Astrocyte (in vitro differentiated cells and primary cell): ENCODE data around the gene TSEN54. TPM values are rescaled to one million over a fixed set of nuclear protein-coding genes. Genes with fewer than 3 reads are reported as not detected.

ENCODE experiments used
- DNase-seq: peaks from one replicate; pipeline ENCODE4 v3.0.0-alpha.2; 2010; ENCODE audit warnings: low read depth
- FAIRE-seq: peaks from 2 replicates; lab custom pipeline; 2011; peaks lifted over from hg19 to GRCh38; lab: Jason Lieb, UNC
- H2AFZ ChIP-seq: 2 replicates; pipeline ENCODE4 v1.6.0; 2012; ENCODE audit warnings: low read depth, low read length, inconsistent platforms
- H3K27ac ChIP-seq: 2 replicates; pipeline ENCODE4 v1.5.1; 2011; ENCODE audit warnings: low read depth, low read length, inconsistent platforms
- H3K27me3 ChIP-seq: 2 replicates; pipeline ENCODE4 v1.6.0; 2011; ENCODE audit warnings: low read length, inconsistent platforms; ENCODE audit not compliant: insufficient read depth
- H3K36me3 ChIP-seq: 2 replicates; pipeline ENCODE4 v1.5.1; 2011; ENCODE audit warnings: low read length, inconsistent platforms; ENCODE audit not compliant: insufficient read depth
- H3K4me1 ChIP-seq: 2 replicates; pipeline ENCODE4 v1.5.1; 2011; ENCODE audit warnings: low read length, inconsistent platforms; ENCODE audit not compliant: insufficient read depth
- H3K4me2 ChIP-seq: 2 replicates; pipeline ENCODE4 v1.6.0; 2012; ENCODE audit warnings: low read length, inconsistent platforms
- H3K4me3 ChIP-seq: 2 replicates; pipeline ENCODE4 v1.5.1; 2011; ENCODE audit warnings: low read depth, mild to moderate bottlenecking, low read length, inconsistent platforms; ENCODE audit not compliant: insufficient read depth
- H3K79me2 ChIP-seq: 2 replicates; pipeline ENCODE4 v1.6.0; 2012; ENCODE audit warnings: mild to moderate bottlenecking, low read length, inconsistent platforms; ENCODE audit not compliant: insufficient read depth
- H3K9ac ChIP-seq: 2 replicates; pipeline ENCODE4 v1.6.0; 2012; ENCODE audit warnings: mild to moderate bottlenecking, low read length, inconsistent platforms
- H3K9me3 ChIP-seq: 2 replicates; pipeline ENCODE4 v1.5.1; 2012; ENCODE audit warnings: low read depth, mild to moderate bottlenecking, low read length, inconsistent platforms; ENCODE audit not compliant: insufficient read depth
- H4K20me1 ChIP-seq: 2 replicates; pipeline ENCODE4 v1.6.0; 2012; ENCODE audit warnings: low read length, inconsistent platforms; ENCODE audit not compliant: insufficient read depth
- H3K27ac Mint-ChIP-seq: one replicate; pipeline ENCODE4 v1.8.0; 2021; ENCODE audit warnings: mild to moderate bottlenecking, mixed read lengths; ENCODE audit not compliant: unreplicated experiment
- H3K27me3 Mint-ChIP-seq: one replicate; pipeline ENCODE4 v1.8.0; 2021; ENCODE audit warnings: low read depth, mixed read lengths; ENCODE audit not compliant: unreplicated experiment
- H3K36me3 Mint-ChIP-seq: one replicate; pipeline ENCODE4 v1.8.0; 2021; ENCODE audit warnings: low read depth, mixed read lengths; ENCODE audit not compliant: unreplicated experiment
- H3K4me1 Mint-ChIP-seq: one replicate; pipeline ENCODE4 v1.8.0; 2021; ENCODE audit warnings: low read depth, mixed read lengths; ENCODE audit not compliant: unreplicated experiment
- H3K4me3 Mint-ChIP-seq: one replicate; pipeline ENCODE4 v1.8.0; 2021; ENCODE audit warnings: mild to moderate bottlenecking, moderate library complexity, mixed read lengths; ENCODE audit not compliant: unreplicated experiment
- H3K9me3 Mint-ChIP-seq: one replicate; pipeline ENCODE4 v1.8.0; 2021; ENCODE audit warnings: mild to moderate bottlenecking, mixed read lengths; ENCODE audit not compliant: unreplicated experiment
- CTCF ChIP-seq: IDR thresholded peaks from 2 replicates; pipeline ENCODE4 v1.5.1; 2011; ENCODE audit warnings: low read depth, mild to moderate bottlenecking, inconsistent platforms, low read length, moderate library complexity; ENCODE audit not compliant: insufficient read depth
- EZH2 ChIP-seq: IDR thresholded peaks from 2 replicates; pipeline ENCODE4 v1.6.1; 2012; ENCODE audit warnings: mild to moderate bottlenecking, low read length, inconsistent platforms; ENCODE audit not compliant: insufficient read depth
- total RNA-seq: library from RNA; stranded (reverse); gene quantifications from 2 replicates; pipeline ENCODE4 v1.2.1, GENCODE V29; 2021

TSEN54 gene
- total RNA-seq, 1 donor from 2014 or later, result 16.5 TPM

DNA sequence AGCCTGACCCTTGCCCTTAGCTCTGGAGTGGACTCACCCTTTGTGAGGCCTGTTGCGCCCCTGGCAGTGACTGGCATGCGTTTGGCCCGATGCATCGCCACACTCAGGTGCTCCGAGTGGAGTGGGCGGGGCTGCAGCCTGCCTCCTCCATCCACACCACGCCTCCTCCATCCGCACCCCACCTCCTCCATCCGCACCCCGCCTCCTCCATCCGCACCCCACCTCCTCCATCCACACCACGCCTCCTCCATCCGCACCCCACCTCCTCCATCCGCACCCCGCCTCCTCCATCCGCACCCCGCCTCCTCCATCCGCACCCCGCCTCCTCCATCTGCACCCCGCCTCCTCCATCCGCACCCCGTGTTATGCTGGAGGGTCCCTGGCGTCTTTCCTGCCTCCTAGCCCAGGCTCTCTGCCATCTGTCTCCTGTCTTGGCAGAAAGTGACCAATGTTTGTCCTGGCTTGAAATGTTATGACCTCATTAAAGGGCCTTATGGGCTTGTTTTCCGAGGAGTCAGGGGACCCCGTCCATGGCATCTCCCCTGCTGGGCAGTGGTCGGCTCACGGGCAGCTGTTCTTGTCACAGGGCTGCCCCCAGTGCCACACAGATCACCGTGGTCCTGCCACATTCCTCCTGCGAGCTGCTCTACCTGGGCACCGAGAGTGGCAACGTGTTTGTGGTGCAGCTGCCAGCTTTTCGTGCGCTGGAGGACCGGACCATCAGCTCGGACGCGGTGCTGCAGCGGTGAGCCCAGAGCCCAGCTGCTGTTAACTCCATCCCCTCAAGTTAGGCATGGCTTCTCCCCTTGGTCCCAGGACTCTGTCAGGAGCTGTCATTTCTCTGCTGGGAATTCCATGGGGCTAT, 42.6 kb downstream of the TSEN54 start:
- H3K36me3 ChIP-seq, result no peaks in the 10 kb centered on the region
- H3K27me3 Mint-ChIP-seq, result peaks cover 3% of the 10 kb centered on the region
- no peak overlapping the region for H3K4me3 Mint-ChIP-seq
- H3K4me1 Mint-ChIP-seq, result no peaks in the 10 kb centered on the region
- H3K36me3 Mint-ChIP-seq, result no peaks in the 10 kb centered on the region
- H3K27ac Mint-ChIP-seq, result no peak overlapping the region
- FAIRE-seq (no peak), DNase-seq (no peak)
- no peaks in the 10 kb centered on the region for H3K27me3 ChIP-seq
- H3K9ac ChIP-seq, result no peak overlapping the region
- no peaks in the 10 kb centered on the region for H3K9me3 ChIP-seq
- H3K4me3 ChIP-seq, result no peak overlapping the region
- no peaks in the 10 kb centered on the region for H3K79me2 ChIP-seq
- H3K4me2 ChIP-seq, result no peak overlapping the region
- H3K9me3 Mint-ChIP-seq, result no peaks in the 10 kb centered on the region
- TF ChIP-seq EZH2, result no peak
- TF ChIP-seq CTCF, result no peak
- H3K27ac ChIP-seq, result no peak overlapping the region
- H3K4me1 ChIP-seq, result no peaks in the 10 kb centered on the region
- H4K20me1 ChIP-seq, result no peaks in the 10 kb centered on the region
- no peak overlapping the region for H2AFZ ChIP-seq

DNA sequence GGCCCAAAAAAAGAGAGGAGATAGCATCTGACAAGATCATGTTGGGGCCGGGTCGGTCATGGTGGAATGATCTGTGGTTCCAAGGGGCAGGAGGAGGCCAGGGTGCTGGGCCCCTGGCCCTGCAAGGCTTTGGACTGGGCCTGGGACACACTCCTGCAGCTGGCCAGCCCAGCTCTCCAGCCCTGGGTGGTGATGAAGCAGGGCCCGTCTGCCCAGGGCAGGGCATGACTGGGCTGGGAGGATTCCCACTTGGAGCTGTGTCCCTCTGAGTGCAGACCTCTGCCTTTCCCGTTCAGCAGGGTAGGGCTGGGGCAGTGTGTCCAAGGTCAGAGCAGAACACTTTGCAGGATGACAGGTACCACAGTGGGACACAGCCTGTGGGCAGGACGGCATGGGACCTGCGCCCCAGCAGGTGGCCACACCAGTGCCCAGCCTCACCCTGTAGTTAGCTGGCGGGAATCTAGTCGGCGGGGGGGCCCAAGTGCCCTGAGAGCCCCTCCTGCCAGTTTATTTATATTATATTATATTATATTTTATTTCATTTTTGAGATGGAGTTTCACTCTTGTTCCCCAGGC, 43.7 kb downstream of the TSEN54 start:
- Histone ChIP-seq H3K4me1 (no peaks in the 10 kb centered on the region), H3K27me3 (no peaks in the 10 kb centered on the region), H2AFZ (no peak overlapping the region), H3K9ac (no peak overlapping the region), H3K9me3 (no peaks in the 10 kb centered on the region), H3K36me3 (no peaks in the 10 kb centered on the region), H4K20me1 (no peaks in the 10 kb centered on the region), H3K27ac (no peak overlapping the region), H3K4me3 (no peak overlapping the region), H3K4me2 (no peak overlapping the region), H3K79me2 (no peaks in the 10 kb centered on the region)
- no peaks in the 10 kb centered on the region for H3K36me3 Mint-ChIP-seq
- H3K9me3 Mint-ChIP-seq, result no peaks in the 10 kb centered on the region
- H3K4me3 Mint-ChIP-seq, result no peak overlapping the region
- H3K27ac Mint-ChIP-seq, result no peak overlapping the region
- no peak for DNase-seq
- no peak for FAIRE-seq
- H3K27me3 Mint-ChIP-seq, result peaks cover 3% of the 10 kb centered on the region
- H3K4me1 Mint-ChIP-seq, result no peaks in the 10 kb centered on the region
- no peak for TF ChIP-seq EZH2
- no peak for TF ChIP-seq CTCF
